ENCODE measurements around the gene DCDC2. TPM values are rescaled to one million over a fixed set of nuclear protein-coding genes. Genes with fewer than 3 reads are reported as not detected.
A peak's percentile ranks its signal among the peaks of the same experiment; 100 is the strongest.

The DCDC2 gene
- total RNA-seq (not detected in 2 replicates), polyA plus RNA-seq (not detected in 2 replicates), polyA minus RNA-seq (not detected in 2 replicates)
- not detected for total RNA-seq (2013)

- ATAC-seq (ENCODE audit: low read depth) (peak; percentile 9), DNase-seq (peak; percentile 57)
- POLR2A ChIA-PET: no interaction called here
- Mint-ChIP-seq H3K27me3 (peaks cover 12% of the 10 kb centered on the region), H3K4me3 (peak within 1 kb of the TSS; percentile 86), H3K9me3 (ENCODE audit: insufficient read depth) (no peaks in the 10 kb centered on the region), H3K27ac (no peak within 1 kb of the TSS), H3K4me1 (peaks cover 26% of the 10 kb centered on the region)
- peak within 1 kb of the TSS; percentile 76 for H2AFZ ChIP-seq (ENCODE audit: insufficient read depth, low read depth, low read length, poor library complexity, severe bottlenecking)
- peak within 1 kb of the TSS; percentile 71 for H3K4me2 ChIP-seq (replicated peaks; ENCODE audit: low read depth, low read length, poor library complexity, severe bottlenecking)
- 17% methylated on average over 58 of the region's 61 CpGs for WGBS (ENCODE audit: insufficient coverage)
- no peaks in the 10 kb centered on the region for H4K20me1 ChIP-seq (ENCODE audit: control insufficient read depth, insufficient read depth, low read length, poor library complexity, severe bottlenecking)
- H3K4me1 ChIP-seq (ENCODE audit: control insufficient read depth in 2 of 2, insufficient read depth in 2 of 2, low read length in 2 of 2): peaks cover 9 to 23% of the 10 kb centered on the region in 2 donors
- H3K9me3 ChIP-seq (ENCODE audit: control extremely low read depth in 1 of 3, control insufficient read depth in 2 of 3, insufficient read depth in 1 of 3, low read length in 2 of 3): peaks cover 0 to 12% (median 0%) of the 10 kb centered on the region in 3 donors
- H3K27ac ChIP-seq (ENCODE audit: low read length in 2 of 2): no peak within 1 kb of the TSS
- CTCF ChIA-PET: no interaction called here
- intact Hi-C loops (cut with micrococcal nuclease): no loop called here
- peaks cover 0 to 14% (median 4%) of the 10 kb centered on the region in 4 experiments for H3K27me3 ChIP-seq (replicated peaks in 1 of 4; ENCODE audit: control extremely low read depth in 1 of 4, control insufficient read depth in 3 of 4, insufficient read depth in 4 of 4, low read length in 3 of 4)
- TF ChIP-seq EZH2 (IDR thresholded peaks at IDR 0.05; ENCODE audit: borderline replicate concordance, insufficient read depth, low read depth, low read length, poor library complexity, severe bottlenecking) (no peak), CTCF (IDR thresholded peaks at IDR 0.05) (no peak)
- H3K4me3 ChIP-seq (ENCODE audit: control extremely low read depth in 1 of 5, extremely low read depth in 1 of 5, insufficient read depth in 1 of 5, low read depth in 2 of 5, low read length in 4 of 5): peak within 1 kb of the TSS; percentile 21 to 45 (median 39)
- no peaks in the 10 kb centered on the region for H3K79me2 ChIP-seq (ENCODE audit: control insufficient read depth, insufficient read depth, low read length)
- no peaks in the 10 kb centered on the region for H3K36me3 ChIP-seq (replicated peaks in 1 of 2; ENCODE audit: control extremely low read depth in 1 of 2, control insufficient read depth in 1 of 2, extremely low read depth in 1 of 2, insufficient read depth in 2 of 2, low read length in 1 of 2)
- H3K9ac ChIP-seq (ENCODE audit: low read length): peak within 1 kb of the TSS; percentile 51
Measured at GRCh38 chr6:24357336-24358218, at the start of gene DCDC2. TSS of gene DCDC2 (minus strand) at chr6:24358059. CDS start at chr6:24357750, 309 bp downstream.

DNA sequence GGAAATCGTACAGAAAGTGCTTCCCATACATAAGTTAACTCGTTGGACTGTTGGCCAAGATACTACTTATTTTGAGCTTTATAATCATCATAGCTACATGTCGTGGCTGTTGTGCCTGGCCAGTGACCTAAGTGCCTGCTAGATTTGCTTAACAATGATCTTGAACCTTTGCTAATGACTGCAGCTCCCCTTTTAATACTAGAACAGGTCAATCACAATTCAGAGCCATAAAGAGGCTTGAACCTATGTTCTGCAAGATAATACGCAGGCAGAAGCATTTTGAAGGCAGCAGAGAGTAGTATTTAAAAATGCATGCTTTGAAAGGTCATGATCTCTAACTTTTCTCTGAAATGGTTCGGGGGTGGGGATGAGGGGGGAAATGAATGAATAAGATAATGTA lies 47.4 kb upstream of the DCDC2 start:
- peaks cover 36% of the 10 kb centered on the region for H3K4me1 Mint-ChIP-seq
- no peak overlapping the region for H3K4me3 Mint-ChIP-seq
- Histone ChIP-seq H2AFZ (ENCODE audit: insufficient read depth, low read depth, low read length, poor library complexity, severe bottlenecking) (no peak overlapping the region), H3K27ac (ENCODE audit: low read length in 2 of 2) (no peak overlapping the region), H3K9me3 (ENCODE audit: control extremely low read depth in 1 of 3, control insufficient read depth in 2 of 3, insufficient read depth in 1 of 3, low read length in 2 of 3) (no peaks in the 10 kb centered on the region), H3K9ac (ENCODE audit: low read length) (no peak overlapping the region), H3K4me3 (ENCODE audit: control extremely low read depth in 1 of 5, extremely low read depth in 1 of 5, insufficient read depth in 1 of 5, low read depth in 2 of 5, low read length in 4 of 5) (no peak overlapping the region), H3K27me3 (replicated peaks in 1 of 4; ENCODE audit: control extremely low read depth in 1 of 4, control insufficient read depth in 3 of 4, insufficient read depth in 4 of 4, low read length in 3 of 4) (no peaks in the 10 kb centered on the region), H3K36me3 (replicated peaks in 1 of 2; ENCODE audit: control extremely low read depth in 1 of 2, control insufficient read depth in 1 of 2, extremely low read depth in 1 of 2, insufficient read depth in 2 of 2, low read length in 1 of 2) (peaks cover 8 to 31% of the 10 kb centered on the region in 2 experiments), H3K79me2 (ENCODE audit: control insufficient read depth, insufficient read depth, low read length) (peaks cover 31% of the 10 kb centered on the region), H3K4me1 (ENCODE audit: control insufficient read depth in 2 of 2, insufficient read depth in 2 of 2, low read length in 2 of 2) (peaks cover 11 to 15% of the 10 kb centered on the region in 2 donors), H3K4me2 (replicated peaks; ENCODE audit: low read depth, low read length, poor library complexity, severe bottlenecking) (no peak overlapping the region), H4K20me1 (ENCODE audit: control insufficient read depth, insufficient read depth, low read length, poor library complexity, severe bottlenecking) (peaks cover 26% of the 10 kb centered on the region)
- ATAC-seq (ENCODE audit: low read depth): no peak
- POLR2A ChIA-PET: no interaction called here
- H3K9me3 Mint-ChIP-seq (ENCODE audit: insufficient read depth): no peaks in the 10 kb centered on the region
- CTCF ChIA-PET: interaction anchor here (1.4 kb wide), 1 partner anchor 45 kb away, joined by 3 read pairs; no protein-coding TSS in a partner anchor
- TF ChIP-seq CTCF (IDR thresholded peaks at IDR 0.05): no peak
- TF ChIP-seq EZH2 (IDR thresholded peaks at IDR 0.05; ENCODE audit: borderline replicate concordance, insufficient read depth, low read depth, low read length, poor library complexity, severe bottlenecking): no peak
- no peaks in the 10 kb centered on the region for H3K27me3 Mint-ChIP-seq
- H3K27ac Mint-ChIP-seq: no peak overlapping the region
- WGBS (ENCODE audit: insufficient coverage): 96% methylated on average over 4 of the region's 5 CpGs
- intact Hi-C loops (cut with micrococcal nuclease): loop anchor here (10.0 kb wide), 1 partner anchor 120 kb away; no protein-coding TSS in a partner anchor
- no peak for DNase-seq
